GM12878 (cell line): ENCODE data around the gene OSGEP. TPM values are rescaled to one million over a fixed set of nuclear protein-coding genes. Genes with fewer than 3 reads are reported as not detected.
A peak's percentile ranks its signal among the peaks of the same experiment; 100 is the strongest.

ENCODE experiments used
- ATAC-seq: fragments of 200-7000 bp; cut with Tn5 transposase; 3 replicates; pipeline ENCODE4 v1.9.1; 2020; ENCODE audit warnings: mild to moderate bottlenecking, moderate library complexity
- BruUV-seq: library from RNA; stranded (reverse); fragments of 400-500 nt; replicated peaks from 2 replicates; lab custom pipeline; 2021; lab: Mats Ljungman, UMichigan
- CTCF ChIA-PET: fragments of 300-600 bp; sonication (Branson Sonifier 250); formaldehyde crosslinking; extraction: SDS; loops from one replicate; lab custom pipeline; 2021; ENCODE audit warnings: inconsistent platforms; lab: Yijun Ruan, JAX
- POLR2A ChIA-PET: fragments of 350-600 bp; formaldehyde crosslinking; extraction: SDS; loops from one replicate; lab custom pipeline; 2021; ENCODE audit warnings: inconsistent platforms; lab: Charles Lee
- RAD21 ChIA-PET: fragments of 300-600 bp; sonication (Branson Sonifier 250); formaldehyde crosslinking; loops from one replicate; lab custom pipeline; 2023; ENCODE audit warnings: antibody characterized with exemption; ENCODE audit not compliant: unreplicated experiment; lab: Charles Lee
- SMC1A ChIA-PET: fragments of 300-600 bp; sonication (Branson Sonifier 250); formaldehyde crosslinking; loops from one replicate; lab custom pipeline; 2023; ENCODE audit not compliant: unreplicated experiment, uncharacterized antibody; lab: Charles Lee
- DNase-seq: peaks from one replicate; pipeline ENCODE4 v3.0.0-alpha.2; 2011; ENCODE audit warnings: low read depth, low spot score
- FAIRE-seq: peaks from 3 replicates; lab custom pipeline; 2011; peaks lifted over from hg19 to GRCh38; lab: Jason Lieb, UNC
- H2AFZ ChIP-seq: 2 replicates; pipeline ENCODE4 v1.6.0; 2011; ENCODE audit warnings: low read depth, low read length, control low read depth; ENCODE audit not compliant: control insufficient read depth
- H3K27ac ChIP-seq: 2 replicates; pipeline ENCODE4 v1.5.1; 2011; ENCODE audit warnings: control low read depth; ENCODE audit not compliant: control insufficient read depth, insufficient read depth
- H3K27me3 ChIP-seq, 2 experiments: replicated peaks in 1 of 2; 2 replicates each; pipeline versions ENCODE4 v1.6.0 to v1.6.1; 2011; ENCODE audit warnings: low read length in 1 of 2; ENCODE audit not compliant: control insufficient read depth in 2 of 2, insufficient read depth in 2 of 2
- H3K36me3 ChIP-seq, 2 experiments: 2 replicates each; pipeline ENCODE4 v1.5.1; 2011; ENCODE audit warnings: low read length in 1 of 2; ENCODE audit not compliant: control insufficient read depth in 2 of 2, insufficient read depth in 2 of 2
- H3K4me1 ChIP-seq: 2 replicates; pipeline ENCODE4 v1.6.1; 2011; ENCODE audit warnings: mild to moderate bottlenecking, low read length, moderate library complexity, mixed read lengths; ENCODE audit not compliant: control insufficient read depth, insufficient read depth
- H3K4me2 ChIP-seq: 2 replicates; pipeline ENCODE4 v1.6.0; 2011; ENCODE audit warnings: control low read depth; ENCODE audit not compliant: control insufficient read depth, insufficient read depth
- H3K4me3 ChIP-seq: fragments of 200-600 bp; sonication (generic); 2 replicates; pipeline ENCODE4 v1.5.1; 2016
- H3K79me2 ChIP-seq: 2 replicates; pipeline ENCODE4 v1.6.0; 2011; ENCODE audit warnings: low read length; ENCODE audit not compliant: control insufficient read depth, insufficient read depth
- H3K9ac ChIP-seq: 2 replicates; pipeline ENCODE4 v1.8.0; 2011; ENCODE audit warnings: low read length, control low read depth, mixed read lengths; ENCODE audit not compliant: control insufficient read depth, insufficient read depth
- H3K9me3 ChIP-seq: replicated peaks from 3 replicates; pipeline ENCODE4 v1.5.1; 2011; ENCODE audit warnings: mild to moderate bottlenecking, low read length; ENCODE audit not compliant: control insufficient read depth, insufficient read depth
- H4K20me1 ChIP-seq: 2 replicates; pipeline ENCODE4 v1.6.0; 2011; ENCODE audit not compliant: control insufficient read depth, insufficient read depth
- EED ChIP-seq: sonication (generic); IDR thresholded peaks from 2 replicates; pipeline ENCODE4 v1.6.1; 2016; ENCODE audit warnings: antibody characterized with exemption, low read depth
- IKZF2 ChIP-seq, 2 experiments: fragments of 450-650 bp; IDR thresholded peaks; 2 replicates each; pipeline ENCODE4 v1.6.1; 2017; ENCODE audit warnings: mild to moderate bottlenecking in 2 of 2, moderate library complexity in 2 of 2
- RAD51 ChIP-seq: fragments of 450-650 bp; IDR thresholded peaks from 2 replicates; pipeline ENCODE4 v1.6.1; 2016; ENCODE audit warnings: moderate library complexity, mild to moderate bottlenecking, inconsistent platforms
- SPI1 ChIP-seq: IDR thresholded peaks from 2 replicates; pipeline ENCODE4 v1.6.1; 2011; ENCODE audit warnings: low read depth, mild to moderate bottlenecking, low read length, moderate library complexity, borderline replicate concordance; ENCODE audit not compliant: insufficient read depth
- SREBF1 ChIP-seq: IDR thresholded peaks from 2 replicates; pipeline ENCODE4 v1.6.1; 2012; ENCODE audit warnings: mild to moderate bottlenecking, low read length
- WGBS: methylation state at CpG from one replicate; pipeline ENCODE4 v1.1.6; 2016; ENCODE audit warnings: low lambda C conversion rate; ENCODE audit not compliant: insufficient replicate concordance, insufficient coverage; ENCODE audit errors: missing lambda C conversion rate; 5-methylcytosine and 5-hydroxymethylcytosine counted together
- in situ Hi-C: fragments of 300-500 bp; cut with MboI; formaldehyde crosslinking; loops from 9 replicates; pipeline ENCODE4 v1.14.3; 2018; ENCODE audit warnings: mixed read lengths
- intact Hi-C: fragments of 100-400 bp; cut with micrococcal nuclease; formaldehyde crosslinking; loops from one replicate; pipeline ENCODE4 v1.14.2; 2022; ENCODE audit not compliant: unreplicated experiment
- polyA plus RNA-seq, 11 experiments: library from polyadenylated mRNA; depleted of rRNA in 4 of 11; unstranded in 6 of 11; stranded (reverse) in 5 of 11; fragments of >200 nt; fragmentation: Nextera tagmentation in 4 of 11; fragmentation: Illumina TruSeq in 1 of 11; extraction: Ambion mirVana in 4 of 11; extraction: Trizol in 1 of 11; gene quantifications; 1 replicate in 1 of 11; 2 replicates in 10 of 11; pipeline versions ENCODE4 v1.2.1 to v1.2.3, GENCODE V29; 2011 to 2016; ENCODE audit warnings: inconsistent platforms in 2 of 11, missing spikeins in 2 of 11, low read depth in 1 of 11
- total RNA-seq, 4 experiments: library from RNA; depleted of rRNA in 3 of 4; stranded (reverse); fragments of >200 nt in 3 of 4; fragmentation: Illumina TruSeq in 1 of 4; extraction: Trizol in 1 of 4; gene quantifications; 2 replicates each; pipeline versions ENCODE4 v1.2.1 to v1.2.3, GENCODE V29; 2013 to 2021
- TF ChIP-seq, protein P1 (sequence below): IDR thresholded peaks from 2 replicates; pipeline ENCODE4 v1.6.1; 2012; ENCODE audit warnings: low read depth, low read length, improper control_type of control experiment
- TF ChIP-seq, protein P2 (sequence below): fragments of 450-650 bp; IDR thresholded peaks from 2 replicates; pipeline ENCODE4 v1.6.1; 2017; ENCODE audit warnings: mild to moderate bottlenecking

The OSGEP gene
- total and polyA plus RNA-seq, 10 of the 15 experiments (the other 5 are each of a cell fraction or from before 2014, with no cell fraction given), result 47.8 to 88.9 (median 52.8) TPM

DNA sequence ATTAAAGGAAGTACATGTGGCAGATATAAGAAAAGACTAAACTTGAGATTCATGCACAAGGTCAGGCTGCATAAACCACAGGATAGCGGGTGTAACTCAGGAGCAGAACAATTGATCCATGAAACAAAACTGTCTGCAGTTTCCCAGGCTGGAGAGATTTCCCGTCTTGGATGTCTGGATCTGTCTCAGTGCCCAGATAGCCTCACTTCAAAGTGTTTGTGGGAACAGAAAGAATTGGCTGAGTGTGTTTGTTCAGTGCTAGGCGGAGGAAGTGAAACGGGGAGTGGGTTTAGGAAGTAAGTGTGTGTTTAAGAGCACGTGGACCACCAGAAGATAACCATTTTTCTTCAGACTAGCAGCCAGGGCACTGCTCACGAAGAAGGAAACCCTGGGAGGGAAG is 49.3 kb upstream of the OSGEP start:
- RAD21 ChIA-PET, result no interaction called here
- TF ChIP-seq RAD51 (no peak), SPI1 (peak; percentile 74; the same call in 1 of the 2 replicates), SREBF1 (no peak), IKZF2 (IDR thresholded peaks at IDR 0.05) (peak in 1 of 2 experiments; percentile 14; a peak in 1 of 4 replicates), EED (peak; percentile 31; the same call in 1 of the 2 replicates)
- TF ChIP-seq, protein P1, sequence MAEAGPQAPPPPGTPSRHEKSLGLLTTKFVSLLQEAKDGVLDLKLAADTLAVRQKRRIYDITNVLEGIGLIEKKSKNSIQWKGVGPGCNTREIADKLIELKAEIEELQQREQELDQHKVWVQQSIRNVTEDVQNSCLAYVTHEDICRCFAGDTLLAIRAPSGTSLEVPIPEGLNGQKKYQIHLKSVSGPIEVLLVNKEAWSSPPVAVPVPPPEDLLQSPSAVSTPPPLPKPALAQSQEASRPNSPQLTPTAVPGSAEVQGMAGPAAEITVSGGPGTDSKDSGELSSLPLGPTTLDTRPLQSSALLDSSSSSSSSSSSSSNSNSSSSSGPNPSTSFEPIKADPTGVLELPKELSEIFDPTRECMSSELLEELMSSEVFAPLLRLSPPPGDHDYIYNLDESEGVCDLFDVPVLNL, result no peak
- TF ChIP-seq, protein P2, sequence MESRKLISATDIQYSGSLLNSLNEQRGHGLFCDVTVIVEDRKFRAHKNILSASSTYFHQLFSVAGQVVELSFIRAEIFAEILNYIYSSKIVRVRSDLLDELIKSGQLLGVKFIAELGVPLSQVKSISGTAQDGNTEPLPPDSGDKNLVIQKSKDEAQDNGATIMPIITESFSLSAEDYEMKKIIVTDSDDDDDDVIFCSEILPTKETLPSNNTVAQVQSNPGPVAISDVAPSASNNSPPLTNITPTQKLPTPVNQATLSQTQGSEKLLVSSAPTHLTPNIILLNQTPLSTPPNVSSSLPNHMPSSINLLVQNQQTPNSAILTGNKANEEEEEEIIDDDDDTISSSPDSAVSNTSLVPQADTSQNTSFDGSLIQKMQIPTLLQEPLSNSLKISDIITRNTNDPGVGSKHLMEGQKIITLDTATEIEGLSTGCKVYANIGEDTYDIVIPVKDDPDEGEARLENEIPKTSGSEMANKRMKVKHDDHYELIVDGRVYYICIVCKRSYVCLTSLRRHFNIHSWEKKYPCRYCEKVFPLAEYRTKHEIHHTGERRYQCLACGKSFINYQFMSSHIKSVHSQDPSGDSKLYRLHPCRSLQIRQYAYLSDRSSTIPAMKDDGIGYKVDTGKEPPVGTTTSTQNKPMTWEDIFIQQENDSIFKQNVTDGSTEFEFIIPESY, result no peak
- ATAC-seq, result peak; percentile 27; the same call in 1 of the 3 replicates

More for the DNA sequence above, 49.3 kb upstream of the OSGEP start:
- no peak overlapping the region for H3K27ac ChIP-seq
- no peak for DNase-seq
- no peaks in the 10 kb centered on the region for H3K27me3 ChIP-seq
- ChIA-PET SMC1A (no interaction called here), POLR2A (no interaction called here), CTCF (no interaction called here)
- WGBS, result 21% methylated on average over 6 of the region's 6 CpGs
- H2AFZ ChIP-seq, result no peak overlapping the region
- intact Hi-C loops, result no loop called here
- in situ Hi-C loops, result no loop called here
- peak overlapping the region; percentile 8; the same call in 1 of the 2 replicates for H3K4me2 ChIP-seq
- 0 out of 2 replicates have a peak, but pooled peaks cover 4% of the 10 kb centered on the region for H3K4me1 ChIP-seq
- H3K9ac ChIP-seq, result no peak overlapping the region
- no peaks in the 10 kb centered on the region for H3K79me2 ChIP-seq
- no TSS peak for BruUV-seq
- no peaks in the 10 kb centered on the region for H4K20me1 ChIP-seq
- H3K9me3 ChIP-seq, result no peaks in the 10 kb centered on the region
- peak; percentile 57 for FAIRE-seq
- H3K4me3 ChIP-seq, result no peak overlapping the region
- no peaks in the 10 kb centered on the region for H3K36me3 ChIP-seq
